Effector memory CD8-positive, alpha-beta T cell (primary cell): ENCODE results near the gene SH3RF3.

Source experiments
- ATAC-seq: fragments of 150-1000 bp; cut with Tn5 transposase; replicated peaks from 2 replicates; pipeline ENCODE4 v1.10.0; 2021; ENCODE audit warnings: mild to moderate bottlenecking, moderate library complexity
- DNase-seq, 3 experiments: peaks; one replicate each; pipeline ENCODE4 v3.0.0; 2021
- H3K27ac Mint-ChIP-seq, 2 donors: one replicate each; pipeline ENCODE4 v1.8.0; 2022; ENCODE audit warnings: mild to moderate bottlenecking in 2 of 2, mixed read lengths in 2 of 2, moderate library complexity in 2 of 2
- H3K27me3 Mint-ChIP-seq, 2 donors: one replicate each; pipeline ENCODE4 v1.8.0; 2022; ENCODE audit warnings: mixed read lengths in 2 of 2
- H3K36me3 Mint-ChIP-seq: one replicate; pipeline ENCODE4 v1.8.0; 2022; ENCODE audit warnings: mild to moderate bottlenecking, moderate library complexity, mixed read lengths; ENCODE audit not compliant: insufficient read depth
- H3K4me1 Mint-ChIP-seq, 2 donors: one replicate each; pipeline ENCODE4 v1.8.0; 2022; ENCODE audit warnings: low read depth in 2 of 2, mixed read lengths in 2 of 2
- H3K4me3 Mint-ChIP-seq, 2 donors: one replicate each; pipeline ENCODE4 v1.8.0; 2022; ENCODE audit warnings: mild to moderate bottlenecking in 2 of 2, mixed read lengths in 2 of 2, moderate library complexity in 2 of 2
- H3K9me3 Mint-ChIP-seq, 2 donors: one replicate each; pipeline ENCODE4 v1.8.0; 2022; ENCODE audit warnings: mixed read lengths in 2 of 2

SH3RF3 gene

DNA sequence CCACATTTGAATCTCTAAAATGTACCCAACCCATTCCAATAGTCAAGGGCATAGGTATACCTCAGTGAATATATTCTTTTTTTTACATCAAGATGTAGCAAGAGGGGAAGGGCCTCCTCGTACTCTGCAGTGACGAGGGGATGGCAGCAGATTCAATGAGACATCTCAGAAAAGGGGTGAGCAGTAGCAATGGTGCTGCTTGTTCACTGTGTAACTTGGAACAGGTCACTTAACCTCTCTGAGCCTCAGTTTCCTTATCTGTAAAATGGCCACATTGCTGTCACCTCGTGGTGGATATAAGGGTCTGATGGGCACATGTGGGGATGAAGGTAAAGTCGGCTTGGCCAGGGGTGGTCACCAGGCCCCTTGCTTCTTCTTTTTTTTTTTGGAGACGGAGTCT lies 263.1 kb downstream of the SH3RF3 start:
- no peak overlapping the region for H3K4me3 Mint-ChIP-seq
- ATAC-seq (no peak), DNase-seq (no peak)
- H3K36me3 Mint-ChIP-seq = no peaks in the 10 kb centered on the region
- H3K27ac Mint-ChIP-seq = no peak overlapping the region
- H3K4me1 Mint-ChIP-seq = peaks cover 0 to 4% of the 10 kb centered on the region in 2 donors
- H3K9me3 Mint-ChIP-seq = no peaks in the 10 kb centered on the region
- H3K27me3 Mint-ChIP-seq = peaks cover 4 to 51% of the 10 kb centered on the region in 2 donors

DNA sequence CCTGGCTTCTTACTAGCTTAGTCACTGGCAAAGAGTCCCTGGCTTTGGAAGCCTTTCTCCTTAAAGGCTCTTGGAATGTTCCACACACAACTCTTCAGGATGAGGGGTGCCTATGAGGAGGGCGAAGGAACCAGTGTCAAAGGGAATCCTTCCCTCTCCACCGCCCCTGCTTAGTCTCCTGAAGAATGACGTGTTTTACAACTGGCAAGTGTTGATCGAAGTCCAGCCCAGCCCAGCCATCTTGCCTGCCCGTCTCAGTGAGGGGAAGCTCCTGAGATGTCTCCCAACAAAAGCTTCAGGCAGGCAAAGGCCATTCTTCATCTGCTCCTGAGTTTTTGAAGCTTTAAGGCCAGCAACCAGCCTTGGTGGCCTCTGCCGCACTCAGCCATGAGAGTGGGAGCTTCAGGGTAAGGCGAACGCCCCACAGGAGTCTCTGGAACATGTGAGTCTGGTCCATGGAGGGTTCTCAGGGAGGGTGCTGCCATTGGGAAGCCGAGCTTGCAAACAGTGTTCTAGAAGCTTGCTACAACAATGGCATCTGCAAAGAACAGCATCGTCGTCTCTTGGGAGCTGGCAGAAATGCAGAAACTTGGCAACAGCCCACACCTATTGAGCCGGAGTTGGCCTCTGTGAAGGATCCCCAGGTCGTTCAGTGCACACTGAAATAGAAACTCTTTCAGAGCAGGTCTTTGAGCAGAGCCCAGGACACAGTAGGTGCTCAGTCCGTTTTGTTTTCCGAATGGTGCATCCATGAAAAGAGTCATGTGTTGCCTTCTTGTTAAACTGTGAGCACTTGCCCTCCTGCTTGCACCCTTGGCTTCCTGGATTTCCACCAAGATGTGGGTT lies 264.0 kb downstream of the SH3RF3 start:
- Mint-ChIP-seq H3K4me3 (no peak overlapping the region), H3K4me1 (peaks cover 0 to 7% of the 10 kb centered on the region in 2 donors), H3K27ac (no peak overlapping the region), H3K27me3 (peaks cover 12 to 53% of the 10 kb centered on the region in 2 donors), H3K9me3 (no peaks in the 10 kb centered on the region), H3K36me3 (no peaks in the 10 kb centered on the region)
- ATAC-seq (no peak), DNase-seq (no peak)

DNA sequence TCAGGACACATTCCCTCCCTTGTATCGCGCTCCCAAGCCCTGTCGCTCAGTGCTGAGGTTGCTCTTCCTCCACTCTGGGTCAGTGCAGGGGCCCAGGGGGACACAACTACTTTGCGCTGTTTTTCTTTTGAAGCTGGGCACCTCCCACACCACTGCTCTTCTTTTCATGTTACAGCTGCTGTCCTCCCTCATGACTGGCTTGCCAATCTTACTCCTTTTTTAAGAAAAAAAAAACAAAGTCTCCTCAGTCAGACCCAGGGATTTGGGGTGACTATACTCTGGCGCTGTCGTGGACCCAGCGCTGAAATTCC lies 264.6 kb downstream of the SH3RF3 start:
- Mint-ChIP-seq H3K36me3 (no peaks in the 10 kb centered on the region), H3K4me3 (no peak overlapping the region), H3K27ac (no peak overlapping the region), H3K27me3 (peaks cover 18 to 54% of the 10 kb centered on the region in 2 donors), H3K9me3 (no peaks in the 10 kb centered on the region), H3K4me1 (peaks cover 0 to 7% of the 10 kb centered on the region in 2 donors)
- DNase-seq (no peak), ATAC-seq (no peak)

DNA sequence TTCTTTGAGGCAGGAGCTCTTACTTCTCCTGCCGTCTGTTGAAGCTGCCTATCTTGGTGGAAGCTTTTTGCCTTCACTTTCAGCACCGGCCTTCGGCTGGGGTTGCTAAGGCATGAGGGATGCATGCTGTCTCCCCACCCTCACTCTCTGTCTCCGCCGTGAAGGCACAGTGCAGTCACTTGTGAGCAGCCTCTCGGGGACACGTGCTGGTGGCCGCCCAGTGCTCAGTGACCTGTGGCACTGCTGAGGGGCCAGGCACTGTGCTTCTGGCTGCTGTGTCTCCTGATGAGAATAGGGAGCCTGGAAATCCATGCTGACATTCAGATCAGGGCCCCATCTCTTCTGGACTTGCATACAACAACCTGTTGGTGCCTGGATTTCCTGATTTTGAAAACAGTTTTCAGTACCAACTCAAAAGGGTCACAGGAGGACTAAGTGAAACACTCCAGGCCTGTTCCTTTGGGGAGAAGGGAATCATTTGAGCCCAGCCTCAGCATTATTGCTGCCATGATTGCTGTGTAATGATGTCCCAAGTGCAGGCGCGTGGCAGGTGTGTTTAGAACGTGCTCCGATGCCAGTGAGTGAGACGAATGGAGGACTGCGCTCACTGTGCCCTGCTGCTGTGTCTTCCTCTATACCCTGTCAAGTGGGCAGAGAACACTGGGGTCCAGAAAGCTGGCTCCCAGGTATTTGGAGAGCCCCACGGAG lies 266.6 kb downstream of the SH3RF3 start:
- Mint-ChIP-seq H3K36me3 (no peaks in the 10 kb centered on the region), H3K4me3 (no peak overlapping the region), H3K9me3 (no peaks in the 10 kb centered on the region), H3K27me3 (peaks cover 22 to 52% of the 10 kb centered on the region in 2 donors), H3K4me1 (peaks cover 0 to 7% of the 10 kb centered on the region in 2 donors), H3K27ac (no peak overlapping the region)
- ATAC-seq (no peak), DNase-seq (no peak)

DNA sequence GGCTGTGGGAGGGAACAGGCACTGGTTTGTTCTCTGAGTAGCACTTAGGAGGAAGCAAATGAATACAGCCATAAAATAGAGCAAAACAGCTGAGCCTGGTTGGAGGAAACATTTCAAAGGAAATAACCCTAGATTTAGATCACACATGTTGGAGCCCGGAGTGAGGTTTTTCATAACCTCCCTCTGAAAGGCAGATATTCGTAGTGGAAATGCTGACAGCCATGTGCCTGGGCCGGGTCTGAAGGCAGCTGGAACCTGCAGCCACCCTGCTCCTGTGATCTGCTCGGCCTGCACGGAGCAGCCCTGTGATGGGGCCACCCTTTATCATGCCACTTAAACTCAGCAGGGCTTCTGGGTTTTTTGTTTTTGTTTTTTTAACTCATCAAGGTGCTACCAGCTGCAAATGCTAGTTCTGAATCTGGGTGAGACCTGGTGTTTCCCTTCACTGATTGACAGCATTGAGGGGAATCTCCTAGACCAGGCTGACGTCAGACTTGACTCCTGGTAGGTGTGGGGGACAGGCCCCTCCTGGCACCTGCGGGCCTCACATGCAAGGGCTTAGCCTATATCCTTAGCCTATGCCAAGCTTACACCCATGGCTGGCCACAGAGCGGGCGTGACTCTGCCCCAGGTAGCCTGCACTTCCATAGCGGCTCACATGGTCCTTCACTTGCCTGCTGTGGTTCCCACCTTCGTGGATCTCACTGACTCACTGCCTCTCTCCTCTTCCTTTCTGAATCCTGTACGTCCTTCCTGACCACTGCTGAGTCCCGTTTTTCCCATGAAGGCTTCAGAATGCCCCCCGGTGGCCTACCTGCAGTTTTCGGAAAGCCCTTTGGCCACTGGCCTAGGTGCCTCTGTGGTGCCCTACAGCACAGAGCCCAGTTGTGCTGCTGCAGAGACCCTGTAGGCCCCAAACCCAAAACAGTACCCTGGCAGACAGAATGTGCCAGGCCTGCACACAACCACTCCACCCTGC lies 267.5 kb downstream of the SH3RF3 start:
- Mint-ChIP-seq H3K4me3 (no peak overlapping the region), H3K36me3 (no peaks in the 10 kb centered on the region), H3K4me1 (peaks cover 0 to 7% of the 10 kb centered on the region in 2 donors), H3K27me3 (peaks cover 22 to 44% of the 10 kb centered on the region in 2 donors), H3K27ac (peak overlapping the region in 1 of 2 donors; percentile 27), H3K9me3 (no peaks in the 10 kb centered on the region)
- DNase-seq (no peak), ATAC-seq (no peak)

DNA sequence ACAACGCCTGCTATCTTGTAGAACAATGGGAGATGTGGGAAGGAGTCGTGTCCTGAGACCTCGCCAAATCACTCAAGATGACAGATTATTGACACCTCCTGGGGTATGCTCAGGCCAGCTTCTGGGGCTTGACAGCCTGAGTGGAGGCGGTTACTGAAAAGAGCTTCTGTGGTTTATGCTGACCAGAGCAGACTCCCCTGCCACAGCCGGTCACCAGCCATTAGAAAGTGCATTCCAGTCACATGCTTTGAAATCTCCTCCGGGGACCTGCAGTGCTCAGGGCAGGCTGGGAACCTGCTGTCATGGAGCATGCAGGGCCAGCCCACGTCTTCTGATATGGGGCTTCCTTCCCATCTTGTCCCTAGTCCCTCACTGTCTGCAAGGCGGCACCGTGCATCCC lies 268.9 kb downstream of the SH3RF3 start:
- Mint-ChIP-seq H3K36me3 (no peaks in the 10 kb centered on the region), H3K27ac (peak overlapping the region in 1 of 2 donors; percentile 27), H3K4me3 (no peak overlapping the region), H3K4me1 (peaks cover 0 to 7% of the 10 kb centered on the region in 2 donors), H3K27me3 (peaks cover 22 to 58% of the 10 kb centered on the region in 2 donors), H3K9me3 (no peaks in the 10 kb centered on the region)
- no peak for DNase-seq
- no peak for ATAC-seq

DNA sequence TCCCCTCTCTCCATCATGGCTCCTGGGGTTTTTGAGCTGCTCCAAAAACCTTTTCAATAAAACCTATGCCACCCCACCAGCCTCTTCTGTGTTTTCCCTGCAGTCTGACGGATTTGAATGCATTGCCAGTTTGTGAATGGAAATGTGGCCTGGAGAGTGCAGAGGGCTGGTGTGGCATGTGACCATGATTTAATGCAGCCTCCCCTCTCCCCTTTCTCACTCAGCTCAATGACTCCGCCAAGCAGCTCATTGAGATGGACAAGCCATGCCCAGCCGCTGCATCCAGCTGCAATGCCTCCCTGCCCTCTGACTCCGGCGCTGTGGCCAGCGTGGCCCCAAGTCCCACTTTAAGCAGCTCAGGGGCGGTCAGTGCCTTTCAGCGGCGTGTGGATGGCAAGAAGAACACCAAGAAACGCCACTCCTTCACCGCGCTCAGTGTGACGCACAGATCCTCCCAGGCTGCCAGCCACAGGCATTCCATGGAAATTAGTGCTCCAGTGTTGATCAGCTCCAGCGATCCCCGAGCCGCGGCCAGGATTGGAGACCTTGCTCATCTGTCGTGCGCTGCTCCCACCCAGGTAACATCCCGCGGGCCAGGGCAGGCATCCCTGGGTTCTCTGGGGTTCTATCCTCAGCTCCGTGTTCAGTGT lies 269.5 kb downstream of the SH3RF3 start:
- peaks cover 0 to 10% of the 10 kb centered on the region in 2 donors for H3K4me1 Mint-ChIP-seq

DNA sequence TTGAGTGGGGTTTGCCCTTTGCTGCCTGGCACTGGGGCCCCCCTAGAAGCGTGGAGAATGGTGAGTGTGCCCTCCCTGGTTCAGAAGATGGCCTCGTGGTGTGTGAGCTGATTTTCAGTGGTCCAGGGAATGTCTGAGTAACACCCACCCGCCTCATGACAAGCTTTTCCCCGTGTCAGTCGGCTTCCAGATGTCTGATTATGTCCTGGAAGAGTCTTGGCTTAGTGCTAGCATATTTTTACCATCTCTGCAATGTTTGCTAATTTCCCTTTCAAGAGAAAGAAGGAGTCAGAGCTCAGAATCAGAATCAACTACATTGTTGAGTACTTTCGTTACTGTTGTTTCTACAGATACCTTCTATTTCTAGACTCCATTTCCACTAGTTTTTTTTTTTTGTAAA lies 270.1 kb downstream of the SH3RF3 start:
- Mint-ChIP-seq H3K4me3 (no peak overlapping the region), H3K27ac (peak overlapping the region in 1 of 2 donors; percentile 26), H3K4me1 (peaks cover 0 to 10% of the 10 kb centered on the region in 2 donors), H3K27me3 (peaks cover 27 to 58% of the 10 kb centered on the region in 2 donors), H3K9me3 (no peaks in the 10 kb centered on the region), H3K36me3 (no peaks in the 10 kb centered on the region)
- no peak for DNase-seq
- ATAC-seq = no peak

More for the DNA sequence above, 269.5 kb downstream of the SH3RF3 start:
- no peak for ATAC-seq
- no peaks in the 10 kb centered on the region for H3K9me3 Mint-ChIP-seq
- H3K4me3 Mint-ChIP-seq = no peak overlapping the region
- peak overlapping the region in 1 of 2 donors; percentile 26 for H3K27ac Mint-ChIP-seq
- DNase-seq = no peak
- H3K27me3 Mint-ChIP-seq = peaks cover 22 to 62% of the 10 kb centered on the region in 2 donors
- H3K36me3 Mint-ChIP-seq = no peaks in the 10 kb centered on the region

DNA sequence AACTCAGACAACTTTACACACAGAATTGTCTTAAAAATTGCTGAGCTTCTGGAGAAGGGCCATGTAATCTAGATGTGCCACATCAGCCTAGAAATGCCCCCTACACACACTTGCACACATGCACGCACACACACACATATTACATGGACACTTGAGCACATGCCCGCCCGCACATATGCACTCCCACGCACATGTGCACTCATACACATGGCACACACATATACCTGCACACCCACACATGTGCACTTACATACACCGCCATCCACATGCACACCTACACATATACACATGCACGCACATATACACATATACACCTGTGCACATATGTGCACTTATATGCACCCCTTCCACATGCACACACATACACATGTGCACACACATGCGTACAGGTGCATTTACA lies 271.1 kb downstream of the SH3RF3 start:
- ATAC-seq = no peak
- H3K27ac Mint-ChIP-seq = no peak overlapping the region
- H3K4me1 Mint-ChIP-seq = peaks cover 0 to 10% of the 10 kb centered on the region in 2 donors
- H3K27me3 Mint-ChIP-seq = peaks cover 32 to 58% of the 10 kb centered on the region in 2 donors
- H3K9me3 Mint-ChIP-seq = no peaks in the 10 kb centered on the region
- no peaks in the 10 kb centered on the region for H3K36me3 Mint-ChIP-seq
- no peak overlapping the region for H3K4me3 Mint-ChIP-seq
- DNase-seq = no peak

DNA sequence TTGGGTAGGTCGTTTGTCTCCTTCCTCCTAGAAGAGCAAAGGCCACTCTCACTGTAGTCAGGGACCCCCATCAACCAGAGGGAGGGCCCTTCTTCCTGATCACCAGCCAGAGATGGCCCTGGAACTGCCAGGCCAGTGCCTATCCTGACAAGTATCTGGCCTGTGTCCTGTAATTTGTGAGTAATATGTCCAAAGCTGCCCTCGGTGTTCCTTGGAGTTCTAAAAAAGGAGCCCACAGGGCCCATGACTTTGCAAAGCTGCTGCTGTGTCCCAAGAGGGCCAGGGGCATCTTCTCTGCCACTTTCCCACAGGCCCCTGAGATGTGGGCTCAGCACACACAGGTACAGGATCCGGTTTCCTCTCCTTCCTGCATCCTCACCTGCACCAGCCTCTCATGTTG lies 272.4 kb downstream of the SH3RF3 start:
- no peak for ATAC-seq
- peaks cover 0 to 9% of the 10 kb centered on the region in 2 donors for H3K4me1 Mint-ChIP-seq

DNA sequence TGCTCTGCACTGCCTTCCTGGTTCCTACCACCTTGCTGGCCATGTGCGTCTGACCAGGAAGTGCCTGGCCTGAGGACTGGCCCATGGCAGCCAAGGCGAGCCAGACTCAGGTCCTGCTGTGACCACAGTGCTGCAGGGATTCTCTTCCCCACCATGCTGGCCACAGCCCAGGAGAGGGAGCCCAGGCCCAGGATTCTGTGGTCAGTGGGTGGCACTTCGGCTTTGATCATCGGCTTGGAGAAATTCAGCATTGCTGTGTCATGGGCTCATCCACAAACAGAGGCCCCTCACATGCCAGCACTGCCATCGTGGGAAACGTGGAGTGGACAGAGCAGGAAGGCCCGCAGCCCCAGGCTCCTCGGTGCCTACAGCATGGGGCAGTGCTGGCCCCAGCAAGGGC lies 273.2 kb downstream of the SH3RF3 start:
- Mint-ChIP-seq H3K36me3 (no peaks in the 10 kb centered on the region), H3K27ac (no peak overlapping the region), H3K4me3 (no peak overlapping the region), H3K27me3 (peaks cover 36 to 61% of the 10 kb centered on the region in 2 donors), H3K4me1 (peaks cover 0 to 6% of the 10 kb centered on the region in 2 donors), H3K9me3 (no peaks in the 10 kb centered on the region)
- no peak for DNase-seq
- ATAC-seq = no peak

More for the DNA sequence above, 272.4 kb downstream of the SH3RF3 start:
- peaks cover 41 to 69% of the 10 kb centered on the region in 2 donors for H3K27me3 Mint-ChIP-seq
- H3K9me3 Mint-ChIP-seq = no peaks in the 10 kb centered on the region
- no peak overlapping the region for H3K27ac Mint-ChIP-seq
- no peak overlapping the region for H3K4me3 Mint-ChIP-seq
- no peak for DNase-seq
- H3K36me3 Mint-ChIP-seq = no peaks in the 10 kb centered on the region

DNA sequence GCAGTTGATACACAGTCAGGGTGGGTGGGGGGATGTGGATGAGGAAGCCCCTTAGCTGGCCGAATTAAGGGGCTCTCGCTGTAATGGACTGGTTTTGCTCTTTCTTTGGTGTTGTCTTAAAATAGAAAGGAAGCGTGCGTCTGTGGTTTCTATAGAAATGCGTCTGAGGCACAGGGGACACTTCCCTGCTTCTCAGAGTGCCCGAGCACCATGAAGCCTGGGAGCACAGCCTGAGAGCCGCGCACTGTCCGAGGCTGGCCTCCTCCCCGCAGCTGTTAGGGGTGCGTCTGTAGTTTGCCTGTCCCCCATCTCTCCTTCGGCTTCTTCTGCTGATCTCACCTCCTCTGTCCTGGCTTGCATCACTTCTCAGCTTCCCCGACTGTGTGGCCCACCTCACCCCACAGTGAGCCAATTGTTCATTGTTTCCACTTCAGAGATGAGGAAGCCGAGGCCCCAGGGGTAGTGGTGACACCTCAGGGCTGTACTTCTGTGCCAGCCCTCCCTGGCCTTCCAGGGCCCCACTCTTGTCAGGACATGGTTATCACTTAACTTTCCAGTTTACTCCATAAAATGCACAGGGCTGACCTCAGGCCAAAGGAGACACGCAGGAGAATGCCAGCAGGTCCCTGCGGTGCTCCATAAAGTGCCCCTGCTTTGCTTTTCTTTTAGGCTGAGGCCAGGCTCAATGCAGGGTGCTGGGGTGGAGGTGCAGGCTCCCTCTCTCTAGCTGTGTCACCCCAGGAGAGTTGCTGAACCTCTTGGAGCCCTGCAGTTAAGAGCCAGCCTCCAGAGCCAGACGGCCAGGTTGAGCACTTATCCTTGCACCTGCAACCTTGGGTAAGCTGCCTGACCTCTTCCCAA lies 274.2 kb downstream of the SH3RF3 start:
- Mint-ChIP-seq H3K4me3 (no peak overlapping the region), H3K4me1 (peaks cover 0 to 3% of the 10 kb centered on the region in 2 donors)
- no peak for ATAC-seq

More for the DNA sequence above, 274.2 kb downstream of the SH3RF3 start:
- Mint-ChIP-seq H3K9me3 (no peaks in the 10 kb centered on the region), H3K27me3 (peaks cover 32 to 54% of the 10 kb centered on the region in 2 donors), H3K36me3 (no peaks in the 10 kb centered on the region), H3K27ac (peak overlapping the region in 1 of 2 donors; percentile 4)
- DNase-seq = no peak
